ENCODE data around the gene NOSIP. TPM values are rescaled to one million over a fixed set of nuclear protein-coding genes. Genes with fewer than 3 reads are reported as not detected.

NOSIP gene
- total and polyA plus RNA-seq, 10 of the 15 experiments (the other 5 are each of a cell fraction or from before 2014, with no cell fraction given), result 7.2 to 85.5 (median 48.4) TPM

GRCh38 chr19:49587227-49587626 is 6.9 kb upstream of the NOSIP start:
- ChIA-PET SMC1A (ENCODE audit: uncharacterized antibody, unreplicated experiment) (interaction anchor here (0.7 kb wide), 1 partner anchor 43 kb away, joined by 3 read pairs; no protein-coding TSS in a partner anchor), CTCF (interaction anchor here (0.6 kb wide), 1 partner anchor 52 kb away, joined by 3 read pairs; no protein-coding TSS in a partner anchor), RAD21 (ENCODE audit: unreplicated experiment) (no interaction called here), POLR2A (interaction anchor here (0.6 to 0.8 kb wide), 2 partner anchors 88 to 786 kb away, joined by 3 to 7 read pairs; no protein-coding TSS in a partner anchor)
- in situ Hi-C loops (cut with MboI), result no loop called here
- ATAC-seq (no peak), DNase-seq (ENCODE audit: low read depth, low spot score) (no peak), FAIRE-seq (no peak)
- H3K4me2 ChIP-seq (ENCODE audit: control insufficient read depth, insufficient read depth), result no peak overlapping the region
- H3K27me3 ChIP-seq (replicated peaks in 1 of 2; ENCODE audit: control insufficient read depth in 2 of 2, insufficient read depth in 2 of 2, low read length in 1 of 2), result no peaks in the 10 kb centered on the region
- 61% methylated on average over 2 of the region's 8 CpGs for WGBS (ENCODE audit: insufficient coverage, insufficient replicate concordance, low lambda C conversion rate, missing lambda C conversion rate)
- TF ChIP-seq HDAC2 (IDR thresholded peaks at IDR 0.05) (no peak), ATF3 (IDR thresholded peaks at IDR 0.05; ENCODE audit: borderline replicate concordance, extremely low read depth, low read depth, low read length) (no peak), STAT1 (conservative IDR thresholded peaks at IDR 0.05) (no peak), TBL1XR1 (IDR thresholded peaks at IDR 0.05; ENCODE audit: low read depth, low read length) (no peak), EZH2 (IDR thresholded peaks at IDR 0.05; ENCODE audit: borderline replicate concordance, control insufficient read depth, low read depth, low read length) (no peak), KDM1A (IDR thresholded peaks at IDR 0.05; ENCODE audit: borderline replicate concordance) (no peak), CBX5 (IDR thresholded peaks at IDR 0.05; ENCODE audit: low read depth) (no peak)
- TF ChIP-seq, protein P1, sequence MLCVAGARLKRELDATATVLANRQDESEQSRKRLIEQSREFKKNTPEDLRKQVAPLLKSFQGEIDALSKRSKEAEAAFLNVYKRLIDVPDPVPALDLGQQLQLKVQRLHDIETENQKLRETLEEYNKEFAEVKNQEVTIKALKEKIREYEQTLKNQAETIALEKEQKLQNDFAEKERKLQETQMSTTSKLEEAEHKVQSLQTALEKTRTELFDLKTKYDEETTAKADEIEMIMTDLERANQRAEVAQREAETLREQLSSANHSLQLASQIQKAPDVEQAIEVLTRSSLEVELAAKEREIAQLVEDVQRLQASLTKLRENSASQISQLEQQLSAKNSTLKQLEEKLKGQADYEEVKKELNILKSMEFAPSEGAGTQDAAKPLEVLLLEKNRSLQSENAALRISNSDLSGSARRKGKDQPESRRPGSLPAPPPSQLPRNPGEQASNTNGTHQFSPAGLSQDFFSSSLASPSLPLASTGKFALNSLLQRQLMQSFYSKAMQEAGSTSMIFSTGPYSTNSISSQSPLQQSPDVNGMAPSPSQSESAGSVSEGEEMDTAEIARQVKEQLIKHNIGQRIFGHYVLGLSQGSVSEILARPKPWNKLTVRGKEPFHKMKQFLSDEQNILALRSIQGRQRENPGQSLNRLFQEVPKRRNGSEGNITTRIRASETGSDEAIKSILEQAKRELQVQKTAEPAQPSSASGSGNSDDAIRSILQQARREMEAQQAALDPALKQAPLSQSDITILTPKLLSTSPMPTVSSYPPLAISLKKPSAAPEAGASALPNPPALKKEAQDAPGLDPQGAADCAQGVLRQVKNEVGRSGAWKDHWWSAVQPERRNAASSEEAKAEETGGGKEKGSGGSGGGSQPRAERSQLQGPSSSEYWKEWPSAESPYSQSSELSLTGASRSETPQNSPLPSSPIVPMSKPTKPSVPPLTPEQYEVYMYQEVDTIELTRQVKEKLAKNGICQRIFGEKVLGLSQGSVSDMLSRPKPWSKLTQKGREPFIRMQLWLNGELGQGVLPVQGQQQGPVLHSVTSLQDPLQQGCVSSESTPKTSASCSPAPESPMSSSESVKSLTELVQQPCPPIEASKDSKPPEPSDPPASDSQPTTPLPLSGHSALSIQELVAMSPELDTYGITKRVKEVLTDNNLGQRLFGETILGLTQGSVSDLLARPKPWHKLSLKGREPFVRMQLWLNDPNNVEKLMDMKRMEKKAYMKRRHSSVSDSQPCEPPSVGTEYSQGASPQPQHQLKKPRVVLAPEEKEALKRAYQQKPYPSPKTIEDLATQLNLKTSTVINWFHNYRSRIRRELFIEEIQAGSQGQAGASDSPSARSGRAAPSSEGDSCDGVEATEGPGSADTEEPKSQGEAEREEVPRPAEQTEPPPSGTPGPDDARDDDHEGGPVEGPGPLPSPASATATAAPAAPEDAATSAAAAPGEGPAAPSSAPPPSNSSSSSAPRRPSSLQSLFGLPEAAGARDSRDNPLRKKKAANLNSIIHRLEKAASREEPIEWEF (IDR thresholded peaks at IDR 0.05; ENCODE audit: insufficient replicate concordance, low read depth, low read length), result no peak
- H3K36me3 ChIP-seq (ENCODE audit: control insufficient read depth in 2 of 2, insufficient read depth in 2 of 2, low read length in 1 of 2), result no peaks in the 10 kb centered on the region
- H3K4me1 ChIP-seq (ENCODE audit: control insufficient read depth, insufficient read depth, low read length), result peaks cover 11% of the 10 kb centered on the region
- H4K20me1 ChIP-seq (ENCODE audit: control insufficient read depth, insufficient read depth), result no peaks in the 10 kb centered on the region
- no peak overlapping the region for H3K9ac ChIP-seq (ENCODE audit: control insufficient read depth, insufficient read depth, low read length)
- no peaks in the 10 kb centered on the region for H3K9me3 ChIP-seq (replicated peaks; ENCODE audit: control insufficient read depth, insufficient read depth, low read length)
- H3K4me3 ChIP-seq, result no peak overlapping the region
- intact Hi-C loops (cut with micrococcal nuclease; ENCODE audit: unreplicated experiment), result no loop called here
- BruUV-seq (replicated peaks), result no TSS peak
- H3K79me2 ChIP-seq (ENCODE audit: control insufficient read depth, insufficient read depth, low read length), result peaks cover 9% of the 10 kb centered on the region
- H3K27ac ChIP-seq (ENCODE audit: control insufficient read depth, insufficient read depth), result no peak overlapping the region
- H2AFZ ChIP-seq (ENCODE audit: control insufficient read depth, low read depth, low read length), result no peak overlapping the region

Data from GM12878 (cell line).